MM.1S (cell line): ENCODE measurements around the gene KRTAP5-6.

ENCODE experiments used
- DNase-seq: peaks from one replicate; pipeline ENCODE4 v3.0.0-alpha.2; 2015
- H2AFZ ChIP-seq: fragments of 300-600 bp; sonication (generic); 2 replicates; pipeline ENCODE4 v1.6.0; 2016; ENCODE audit warnings: antibody characterized with exemption, low read length
- H3F3A ChIP-seq: fragments of 300-600 bp; sonication (generic); 2 replicates; pipeline ENCODE4 v1.6.1; 2016; ENCODE audit warnings: mild to moderate bottlenecking, antibody characterized with exemption, low read length, moderate library complexity, mixed read lengths; ENCODE audit not compliant: insufficient read depth
- H3K27ac ChIP-seq: fragments of 300-600 bp; sonication (generic); 2 replicates; pipeline ENCODE4 v1.5.1; 2016; ENCODE audit warnings: mild to moderate bottlenecking, low read length
- H3K27me3 ChIP-seq: fragments of 300-600 bp; sonication (generic); replicated peaks from 2 replicates; pipeline ENCODE4 v1.6.0; 2016; ENCODE audit warnings: low read length; ENCODE audit not compliant: insufficient read depth
- H3K36me3 ChIP-seq: fragments of 300-600 bp; sonication (generic); replicated peaks from 2 replicates; pipeline ENCODE4 v1.6.1; 2016; ENCODE audit warnings: mild to moderate bottlenecking, low read length, mixed read lengths; ENCODE audit not compliant: insufficient read depth
- H3K4me1 ChIP-seq: fragments of 300-600 bp; sonication (generic); 2 replicates; pipeline ENCODE4 v1.6.1; 2016; ENCODE audit warnings: low read length, mixed read lengths
- H3K4me2 ChIP-seq: fragments of 300-600 bp; sonication (generic); 2 replicates; pipeline ENCODE4 v1.6.0; 2016; ENCODE audit warnings: low read depth, low read length
- H3K4me3 ChIP-seq: fragments of 300-600 bp; sonication (generic); 2 replicates; pipeline ENCODE4 v1.5.1; 2016; ENCODE audit warnings: low read length, mixed read lengths
- H3K79me2 ChIP-seq: fragments of 300-600 bp; sonication (generic); 2 replicates; pipeline ENCODE4 v1.6.1; 2016; ENCODE audit warnings: mixed run types, low read length, mixed read lengths
- H3K9ac ChIP-seq: fragments of 300-600 bp; sonication (generic); 2 replicates; pipeline ENCODE4 v1.6.1; 2016; ENCODE audit warnings: low read length, mixed read lengths
- H3K9me2 ChIP-seq: fragments of 300-600 bp; sonication (generic); replicated peaks from 2 replicates; pipeline ENCODE4 v1.6.1; 2016; ENCODE audit warnings: mild to moderate bottlenecking, low read length, mixed read lengths; ENCODE audit not compliant: insufficient read depth
- H3K9me3 ChIP-seq: fragments of 300-600 bp; sonication (generic); replicated peaks from 2 replicates; pipeline ENCODE4 v1.6.1; 2016; ENCODE audit warnings: mild to moderate bottlenecking, low read length, mixed read lengths; ENCODE audit not compliant: insufficient read depth
- H4K20me1 ChIP-seq: fragments of 300-600 bp; sonication (generic); 2 replicates; pipeline ENCODE4 v1.6.1; 2016; ENCODE audit warnings: mild to moderate bottlenecking, low read length, moderate library complexity, mixed read lengths; ENCODE audit not compliant: insufficient read depth
- EZH2 ChIP-seq: fragments of 300-600 bp; sonication (generic); optimal IDR thresholded peaks from 2 replicates; pipeline ENCODE3; 2017; ENCODE audit warnings: low read depth, mild to moderate bottlenecking, antibody characterized with exemption, low read length, mixed read lengths
- EZH2phosphoT487 ChIP-seq: fragments of 300-600 bp; sonication (generic); IDR thresholded peaks from 2 replicates; pipeline ENCODE4 v1.6.1; 2018; ENCODE audit warnings: antibody characterized with exemption, low read length
- TF ChIP-seq, protein P1 (sequence below): fragments of 300-600 bp; sonication (generic); IDR thresholded peaks from 2 replicates; pipeline ENCODE4 v1.5.1; 2016; ENCODE audit warnings: antibody characterized with exemption, low read length, mixed read lengths

Gene KRTAP5-6

GRCh38 chr11:1696608-1697570, at the start of gene KRTAP5-6:
TSS of gene KRTAP5-6 (plus strand) at chr11:1697195. CDS start at chr11:1697246, 51 bp downstream.
- Histone ChIP-seq H3K9me2 (no peaks in the 10 kb centered on the region), H3K36me3 (no peaks in the 10 kb centered on the region), H3K9me3 (no peaks in the 10 kb centered on the region), H3K9ac (no peak within 1 kb of the TSS), H3F3A (no peaks in the 10 kb centered on the region), H3K4me1 (peaks cover 4% of the 10 kb centered on the region; the same call in 1 of the 2 replicates), H3K4me3 (no peak within 1 kb of the TSS), H3K27me3 (peaks cover 81% of the 10 kb centered on the region), H2AFZ (no peak within 1 kb of the TSS), H3K27ac (no peak within 1 kb of the TSS), H3K79me2 (no peaks in the 10 kb centered on the region), H4K20me1 (no peaks in the 10 kb centered on the region), H3K4me2 (no peak within 1 kb of the TSS)
- DNase-seq = no peak
- TF ChIP-seq, protein P1, sequence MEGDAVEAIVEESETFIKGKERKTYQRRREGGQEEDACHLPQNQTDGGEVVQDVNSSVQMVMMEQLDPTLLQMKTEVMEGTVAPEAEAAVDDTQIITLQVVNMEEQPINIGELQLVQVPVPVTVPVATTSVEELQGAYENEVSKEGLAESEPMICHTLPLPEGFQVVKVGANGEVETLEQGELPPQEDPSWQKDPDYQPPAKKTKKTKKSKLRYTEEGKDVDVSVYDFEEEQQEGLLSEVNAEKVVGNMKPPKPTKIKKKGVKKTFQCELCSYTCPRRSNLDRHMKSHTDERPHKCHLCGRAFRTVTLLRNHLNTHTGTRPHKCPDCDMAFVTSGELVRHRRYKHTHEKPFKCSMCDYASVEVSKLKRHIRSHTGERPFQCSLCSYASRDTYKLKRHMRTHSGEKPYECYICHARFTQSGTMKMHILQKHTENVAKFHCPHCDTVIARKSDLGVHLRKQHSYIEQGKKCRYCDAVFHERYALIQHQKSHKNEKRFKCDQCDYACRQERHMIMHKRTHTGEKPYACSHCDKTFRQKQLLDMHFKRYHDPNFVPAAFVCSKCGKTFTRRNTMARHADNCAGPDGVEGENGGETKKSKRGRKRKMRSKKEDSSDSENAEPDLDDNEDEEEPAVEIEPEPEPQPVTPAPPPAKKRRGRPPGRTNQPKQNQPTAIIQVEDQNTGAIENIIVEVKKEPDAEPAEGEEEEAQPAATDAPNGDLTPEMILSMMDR = no peak
- TF ChIP-seq EZH2phosphoT487 = no peak

- Histone ChIP-seq H3K36me3 (no peaks in the 10 kb centered on the region), H3K4me2 (no peak overlapping the region)
Observed at GRCh38 chr11:1647901-1648652, 48.9 kb upstream of the KRTAP5-6 start.

DNA sequence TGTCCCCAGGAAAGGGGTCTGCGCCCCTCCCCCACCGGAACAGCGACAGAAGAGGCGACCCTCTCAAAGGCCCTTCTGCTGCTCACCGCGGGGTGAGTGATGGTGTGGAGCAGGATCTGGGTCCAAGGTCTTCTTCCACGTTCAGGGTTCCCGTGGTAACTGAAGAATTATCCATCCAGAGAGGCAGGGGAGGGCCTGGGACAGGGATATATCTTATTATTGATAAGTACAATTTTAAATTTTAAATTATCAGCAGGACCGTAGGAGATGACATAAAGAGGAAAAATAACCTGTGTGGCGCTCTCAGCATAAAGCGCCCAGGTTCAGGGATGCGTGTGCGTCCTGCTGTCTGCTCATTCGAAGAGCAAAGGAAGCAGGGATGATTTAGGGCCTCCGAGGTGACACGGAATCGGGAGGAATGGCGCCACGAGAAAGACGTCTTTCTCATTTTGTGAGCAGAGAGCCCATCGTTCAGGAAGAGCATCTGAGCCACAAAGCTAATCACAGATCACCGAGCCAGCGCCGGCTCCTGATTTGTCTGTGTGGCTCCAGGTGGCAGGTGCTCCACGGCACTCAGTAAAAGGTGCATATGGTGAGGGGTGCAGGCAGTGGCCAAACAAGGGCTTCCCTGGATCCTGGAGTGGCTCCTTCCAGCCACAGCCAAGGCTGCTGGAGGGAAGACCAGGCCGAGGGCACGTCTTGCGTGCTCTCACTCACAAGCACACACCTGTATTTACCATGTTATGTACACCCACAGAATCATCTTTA, 48.2 kb upstream of the KRTAP5-6 start:
- H3K9ac ChIP-seq = no peak overlapping the region
- H3K4me3 ChIP-seq = no peak overlapping the region
- no peaks in the 10 kb centered on the region for H3K9me3 ChIP-seq
- TF ChIP-seq, protein P1 = no peak
- TF ChIP-seq EZH2 (no peak), EZH2phosphoT487 (no peak)
- no peaks in the 10 kb centered on the region for H3K36me3 ChIP-seq
- no peaks in the 10 kb centered on the region for H3K9me2 ChIP-seq
- no peak for DNase-seq
- peaks cover 96% of the 10 kb centered on the region for H3K27me3 ChIP-seq
- H3F3A ChIP-seq = no peaks in the 10 kb centered on the region
- H3K27ac ChIP-seq = no peak overlapping the region
- H3K79me2 ChIP-seq = no peaks in the 10 kb centered on the region
- no peaks in the 10 kb centered on the region for H3K4me1 ChIP-seq
- no peaks in the 10 kb centered on the region for H4K20me1 ChIP-seq
- no peak overlapping the region for H3K4me2 ChIP-seq
- H2AFZ ChIP-seq = no peak overlapping the region

More at GRCh38 chr11:1647901-1648652, 48.9 kb upstream of the KRTAP5-6 start:
- Histone ChIP-seq H3K27ac (no peak overlapping the region), H3K9ac (no peak overlapping the region), H3K79me2 (no peaks in the 10 kb centered on the region), H3K4me1 (no peaks in the 10 kb centered on the region), H3K9me2 (no peaks in the 10 kb centered on the region), H4K20me1 (no peaks in the 10 kb centered on the region), H3K9me3 (no peaks in the 10 kb centered on the region), H3F3A (no peaks in the 10 kb centered on the region), H2AFZ (no peak overlapping the region), H3K27me3 (peaks cover 96% of the 10 kb centered on the region), H3K4me3 (no peak overlapping the region)
- DNase-seq = no peak
- TF ChIP-seq EZH2 (no peak), EZH2phosphoT487 (no peak)
- TF ChIP-seq, protein P1 = no peak
